HG02870 (cell line): Measurements from ENCODE around the gene UTP25.
"Not testable (repeated sequence)": the region's sequence is repeated elsewhere in the genome, so short reads cannot be mapped to it uniquely, and the experiment has no call there.

ENCODE experiments used
- ATAC-seq: cut with Tn5 transposase; IDR thresholded peaks from one replicate; pipeline ENCODE4 v1.9.1; 2021; ENCODE audit warnings: mild to moderate bottlenecking, moderate library complexity; ENCODE audit not compliant: unreplicated experiment

UTP25 gene

GRCh38 chr1:209827384-209828262 is at the start of gene UTP25:
UTP25 (plus strand) TSS chr1:209827972; CDS start chr1:209828064, 92 bp downstream.
- ATAC-seq = peak; percentile 87

GRCh38 chr1:209778102-209778501 is 49.7 kb upstream of the UTP25 start:
- no peak for ATAC-seq

GRCh38 chr1:209780268-209780667 is 47.5 kb upstream of the UTP25 start:
- no peak for ATAC-seq

GRCh38 chr1:209783386-209783785 is 44.4 kb upstream of the UTP25 start:
- no peak for ATAC-seq

- peak; percentile 99 for ATAC-seq
Measured at GRCh38 chr1:209784265-209785169, 43.3 kb upstream of the UTP25 start, which contains the start of gene C1orf74. C1orf74 (minus strand) TSS chr1:209784559; CDS start chr1:209783634, 925 bp downstream.

GRCh38 chr1:209785592-209785991 is 42.2 kb upstream of the UTP25 start:
- ATAC-seq = no peak

- no peak for ATAC-seq
Measured at GRCh38 chr1:209786146-209786545, 41.6 kb upstream of the UTP25 start.

- no peak for ATAC-seq
Measured at GRCh38 chr1:209787551-209787950, 40.2 kb upstream of the UTP25 start.

- ATAC-seq = no peak
Measured at GRCh38 chr1:209789245-209789644, 38.5 kb upstream of the UTP25 start.

GRCh38 chr1:209790286-209791193 is 37.2 kb upstream of the UTP25 start:
- no peak for ATAC-seq

- ATAC-seq = no peak
Measured at GRCh38 chr1:209791920-209792319, 35.9 kb upstream of the UTP25 start.

- ATAC-seq = not testable (repeated sequence)
Measured at GRCh38 chr1:209793711-209794110, 34.1 kb upstream of the UTP25 start.

GRCh38 chr1:209797978-209798639 is 29.7 kb upstream of the UTP25 start:
- no peak for ATAC-seq

GRCh38 chr1:209800984-209801834 is 26.6 kb upstream of the UTP25 start:
- ATAC-seq = no peak

- no peak for ATAC-seq
Measured at GRCh38 chr1:209802117-209802779, 25.5 kb upstream of the UTP25 start.

- ATAC-seq = no peak
Measured at GRCh38 chr1:209802780-209803152, 25.0 kb upstream of the UTP25 start.

- ATAC-seq = no peak
Measured at GRCh38 chr1:209803568-209803967, 24.2 kb upstream of the UTP25 start.

- ATAC-seq = no peak
Measured at GRCh38 chr1:209805341-209805781, 22.4 kb upstream of the UTP25 start.
